ENCODE data around the gene ABHD8.

ABHD8 gene

DNA sequence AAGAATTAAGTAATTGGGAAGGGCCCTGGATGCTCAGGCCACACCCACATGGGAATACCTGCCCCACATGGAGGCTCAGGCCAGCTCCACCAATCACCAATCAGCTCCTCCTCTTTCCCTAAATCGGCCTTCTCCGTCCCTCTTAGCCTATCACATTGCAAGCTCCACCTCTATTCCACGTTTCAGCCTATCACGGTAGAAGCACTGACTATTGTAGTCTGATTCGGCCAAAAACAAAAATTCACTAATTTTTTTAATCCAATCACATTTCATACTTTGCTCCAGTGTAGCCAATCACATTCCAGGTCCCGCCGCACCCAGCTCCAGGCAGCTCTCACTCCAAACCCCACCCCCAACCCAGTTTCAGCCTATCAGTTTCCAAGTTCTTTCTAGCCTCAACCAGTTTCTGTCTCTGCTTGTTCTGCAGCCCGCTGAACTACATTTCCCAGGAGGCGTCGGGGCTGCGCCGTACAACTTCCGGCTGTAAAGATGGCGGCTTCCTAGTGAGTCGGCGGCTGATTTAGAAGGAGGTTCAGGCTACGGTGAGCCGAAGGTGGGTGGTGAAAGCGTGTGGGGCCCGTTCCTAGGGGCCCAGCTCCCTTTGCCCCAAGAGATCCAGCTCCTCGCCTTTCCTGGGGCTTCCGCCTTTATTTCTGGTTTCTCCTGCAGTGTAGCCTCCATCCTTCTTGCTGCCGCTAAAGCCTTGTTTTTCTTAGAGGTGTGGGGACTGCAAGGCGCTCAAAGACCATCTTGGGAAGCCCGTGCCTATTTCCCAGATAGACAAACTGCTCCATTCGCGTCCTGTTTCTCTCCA is 36.0 kb downstream of the ABHD8 start, which contains the start of gene BABAM1:
TSS of gene BABAM1 (plus strand) at position 469 of the 814 bp plus-strand sequence. CDS start 1,364 bp downstream, outside the sequence.
- H3K4me3 ChIP-seq (replicated peaks; ENCODE audit: low read depth, low read length): peak within 1 kb of the TSS; percentile 84

DNA sequence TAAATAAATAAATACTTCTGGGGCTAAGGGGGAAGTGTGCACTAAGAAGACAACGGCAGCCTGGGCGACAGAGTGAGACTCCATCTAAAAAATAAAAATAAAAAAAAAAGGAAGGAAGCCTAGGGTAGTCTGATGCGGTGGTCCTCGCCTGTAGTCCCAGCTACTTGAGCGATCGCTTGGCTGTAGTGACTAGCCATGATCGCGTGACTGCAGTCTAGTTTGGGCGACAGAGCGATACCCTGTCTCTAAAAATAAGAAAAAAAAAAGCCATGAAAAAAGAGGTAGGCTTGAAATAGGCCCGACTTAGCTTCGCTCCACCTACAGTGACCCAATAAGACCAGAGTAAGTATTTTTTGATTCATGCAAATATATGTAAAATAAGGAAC is 36.6 kb downstream of the ABHD8 start:
- TF ChIP-seq, protein P1, sequence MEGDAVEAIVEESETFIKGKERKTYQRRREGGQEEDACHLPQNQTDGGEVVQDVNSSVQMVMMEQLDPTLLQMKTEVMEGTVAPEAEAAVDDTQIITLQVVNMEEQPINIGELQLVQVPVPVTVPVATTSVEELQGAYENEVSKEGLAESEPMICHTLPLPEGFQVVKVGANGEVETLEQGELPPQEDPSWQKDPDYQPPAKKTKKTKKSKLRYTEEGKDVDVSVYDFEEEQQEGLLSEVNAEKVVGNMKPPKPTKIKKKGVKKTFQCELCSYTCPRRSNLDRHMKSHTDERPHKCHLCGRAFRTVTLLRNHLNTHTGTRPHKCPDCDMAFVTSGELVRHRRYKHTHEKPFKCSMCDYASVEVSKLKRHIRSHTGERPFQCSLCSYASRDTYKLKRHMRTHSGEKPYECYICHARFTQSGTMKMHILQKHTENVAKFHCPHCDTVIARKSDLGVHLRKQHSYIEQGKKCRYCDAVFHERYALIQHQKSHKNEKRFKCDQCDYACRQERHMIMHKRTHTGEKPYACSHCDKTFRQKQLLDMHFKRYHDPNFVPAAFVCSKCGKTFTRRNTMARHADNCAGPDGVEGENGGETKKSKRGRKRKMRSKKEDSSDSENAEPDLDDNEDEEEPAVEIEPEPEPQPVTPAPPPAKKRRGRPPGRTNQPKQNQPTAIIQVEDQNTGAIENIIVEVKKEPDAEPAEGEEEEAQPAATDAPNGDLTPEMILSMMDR (IDR thresholded peaks at IDR 0.05; ENCODE audit: low read length, missing control alignments): no peak
- DNase-seq (ENCODE audit: low read depth): no peak
- no peak overlapping the region for H3K4me3 ChIP-seq (replicated peaks; ENCODE audit: low read depth, low read length)

More for the DNA sequence above, 36.0 kb downstream of the ABHD8 start, which contains the start of gene BABAM1:
- peak; percentile 100 for DNase-seq (ENCODE audit: low read depth)
- TF ChIP-seq, protein P1 (IDR thresholded peaks at IDR 0.05; ENCODE audit: low read length, missing control alignments): no peak

DNA sequence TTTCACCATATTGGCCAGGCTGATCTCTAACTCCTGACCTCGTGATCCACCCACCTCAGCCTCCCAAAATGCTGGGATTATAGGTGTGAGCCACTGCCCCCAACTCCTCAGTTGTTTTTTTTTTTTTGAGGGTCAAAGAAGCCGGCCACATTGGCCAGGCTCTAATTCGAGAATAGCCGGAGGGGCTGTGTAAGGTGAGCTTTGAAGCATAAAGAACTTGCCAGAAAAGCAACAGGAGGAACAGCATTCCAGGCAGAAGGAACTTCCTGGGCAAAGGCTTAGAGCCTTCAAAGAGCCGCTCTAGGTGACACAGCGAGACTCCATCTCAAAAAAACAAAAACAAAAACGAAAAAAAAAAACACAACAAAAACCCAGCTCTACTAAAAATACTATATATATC is 37.2 kb downstream of the ABHD8 start:
- no peak overlapping the region for H3K4me3 ChIP-seq (replicated peaks; ENCODE audit: low read depth, low read length)
- TF ChIP-seq, protein P1 (IDR thresholded peaks at IDR 0.05; ENCODE audit: low read length, missing control alignments): no peak
- DNase-seq (ENCODE audit: low read depth): no peak

DNA sequence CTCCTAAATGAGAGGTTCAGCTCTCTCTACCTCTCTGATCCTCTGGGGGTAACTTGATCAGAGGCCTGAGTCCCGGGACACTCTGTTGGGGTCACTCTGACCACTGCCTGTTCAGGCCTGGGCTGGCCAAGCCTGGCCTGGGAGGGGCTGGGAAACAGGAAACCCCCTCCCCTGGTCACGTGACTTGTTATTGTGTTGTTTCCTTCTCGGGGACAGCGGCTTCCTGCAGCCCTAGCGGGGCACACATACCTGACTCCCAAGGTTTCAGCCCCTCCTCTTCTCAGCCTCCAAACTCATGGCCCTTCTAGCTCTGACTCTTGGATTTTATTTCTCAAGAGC is 38.6 kb downstream of the ABHD8 start, which contains the start of gene USHBP1:
TSS of gene USHBP1 (minus strand) at position 105 of the 339 bp plus-strand sequence. CDS start 446 bp downstream, outside the sequence.
- no peak within 1 kb of the TSS for H3K4me3 ChIP-seq (replicated peaks; ENCODE audit: low read depth, low read length)
- TF ChIP-seq, protein P1 (IDR thresholded peaks at IDR 0.05; ENCODE audit: low read length, missing control alignments): no peak
- no peak for DNase-seq (ENCODE audit: low read depth)

DNA sequence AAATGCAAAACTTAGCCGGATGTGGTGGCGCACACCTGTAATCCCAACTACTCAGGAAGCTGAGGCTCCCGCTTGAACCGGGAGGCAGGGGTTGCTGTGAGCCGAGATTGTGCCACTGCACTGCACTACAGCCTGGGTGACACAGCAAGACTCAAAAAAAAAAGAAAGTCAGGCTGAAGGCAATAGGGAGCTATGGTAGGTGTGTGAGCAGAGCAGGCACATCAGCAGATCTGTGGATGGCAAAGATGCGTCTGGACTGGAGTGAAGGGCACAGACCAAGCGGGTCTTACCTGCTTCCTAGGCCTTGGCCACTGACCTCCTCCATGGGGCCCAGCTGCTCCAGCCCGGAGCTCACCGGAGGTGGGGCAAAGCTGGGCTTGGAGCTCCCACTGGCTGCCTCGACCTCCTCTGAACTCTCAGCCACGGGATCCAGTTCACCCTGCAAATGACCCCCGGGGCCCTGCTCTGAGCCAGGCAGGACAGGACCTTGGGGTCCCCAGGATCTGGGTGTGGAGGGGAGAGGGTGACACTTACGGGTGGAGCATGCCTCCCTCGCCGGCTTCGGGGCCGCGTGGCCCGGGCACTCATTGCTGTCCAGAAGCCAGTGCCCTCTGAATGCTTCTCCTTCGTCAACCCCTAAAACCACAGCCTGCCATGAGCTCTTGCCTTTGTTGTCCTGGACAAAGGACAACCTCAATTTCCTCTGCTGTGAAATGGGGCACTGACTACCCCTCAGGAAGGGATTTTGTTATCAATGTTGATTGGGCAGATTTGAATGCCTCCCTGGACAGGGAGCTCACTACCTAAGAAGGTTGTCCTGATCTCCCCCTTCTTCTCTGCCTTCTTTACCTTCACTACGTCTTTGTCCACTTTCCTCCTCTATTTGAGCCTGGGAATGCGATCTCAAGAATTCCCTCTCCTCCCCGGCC is 39.2 kb downstream of the ABHD8 start:
- no peak overlapping the region for H3K4me3 ChIP-seq (replicated peaks; ENCODE audit: low read depth, low read length)
- DNase-seq (ENCODE audit: low read depth): no peak
- TF ChIP-seq, protein P1 (IDR thresholded peaks at IDR 0.05; ENCODE audit: low read length, missing control alignments): no peak

DNA sequence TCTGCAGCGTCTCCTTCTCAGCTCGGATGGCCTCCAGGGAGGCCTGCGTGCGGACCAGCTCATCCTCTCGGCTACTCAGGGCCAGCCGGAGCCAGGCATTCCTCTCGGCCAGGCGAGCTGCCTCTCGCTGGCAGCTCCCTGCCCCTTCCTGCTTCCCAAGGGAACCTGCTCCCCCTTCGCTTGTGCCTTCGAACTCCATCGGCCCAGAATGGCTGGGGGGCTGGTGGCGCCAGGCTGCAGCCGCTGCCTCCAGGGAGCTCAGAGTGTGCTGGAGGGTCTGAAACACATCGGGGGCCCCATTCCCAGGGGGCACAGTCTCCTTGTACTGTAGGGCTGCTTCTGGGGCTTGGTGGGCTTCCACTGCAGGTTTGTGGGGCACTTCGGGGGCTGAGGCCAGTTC is 40.7 kb downstream of the ABHD8 start:
- TF ChIP-seq, protein P1 (IDR thresholded peaks at IDR 0.05; ENCODE audit: low read length, missing control alignments): no peak
- no peak for DNase-seq (ENCODE audit: low read depth)
- no peak overlapping the region for H3K4me3 ChIP-seq (replicated peaks; ENCODE audit: low read depth, low read length)
